Activated T-helper 2 cell treated with anti-CD3 and anti-CD28 coated beads, Interferon-gamma antibody, Interleukin-2, Interleukin-4, amounts not matched to agents 10 μg/mL and 5 μg/mL and 100 μg/mL, durations not matched to agents 14 hours and 24 hours and 36 hours (primary cell): ENCODE results near the gene EYS. TPM values are rescaled to one million over a fixed set of nuclear protein-coding genes. Genes with fewer than 3 reads are reported as not detected.
"Not testable (repeated sequence)": the region's sequence is repeated elsewhere in the genome, so short reads cannot be mapped to it uniquely, and the experiment has no call there.

Experiments
- DNase-seq: peaks from one replicate; pipeline ENCODE4 v3.0.0; 2021; ENCODE audit warnings: low spot score
- H3K27ac Mint-ChIP-seq: one replicate; pipeline ENCODE4 v1.8.0; 2021; ENCODE audit warnings: mixed read lengths
- H3K27me3 Mint-ChIP-seq: one replicate; pipeline ENCODE4 v1.8.0; 2021; ENCODE audit warnings: low read depth, mixed read lengths
- H3K36me3 Mint-ChIP-seq: one replicate; pipeline ENCODE4 v1.8.0; 2021; ENCODE audit warnings: low read depth, mixed read lengths
- H3K4me1 Mint-ChIP-seq: one replicate; pipeline ENCODE4 v1.8.0; 2021; ENCODE audit warnings: low read depth, mixed read lengths
- H3K4me3 Mint-ChIP-seq: one replicate; pipeline ENCODE4 v1.8.0; 2021; ENCODE audit warnings: low read depth, mild to moderate bottlenecking, moderate library complexity, mixed read lengths
- H3K9me3 Mint-ChIP-seq: one replicate; pipeline ENCODE4 v1.8.0; 2021; ENCODE audit warnings: mixed read lengths
- intact Hi-C: fragments of 100-400 bp; cut with micrococcal nuclease; formaldehyde crosslinking; loops from one replicate; pipeline ENCODE4 v1.15.1; 2023
- total RNA-seq: library from RNA; stranded (reverse); gene quantifications from 2 replicates; pipeline ENCODE4 v1.2.3, GENCODE V29; 2022

The EYS gene
- total RNA-seq, 1 donor from 2014 or later: not detected

GRCh38 chr6:63814459-63814858 lies 1892.6 kb downstream of the EYS start:
- H3K9me3 Mint-ChIP-seq: no peaks in the 10 kb centered on the region
- H3K36me3 Mint-ChIP-seq: no peaks in the 10 kb centered on the region
- H3K27me3 Mint-ChIP-seq: no peaks in the 10 kb centered on the region
- DNase-seq: no peak
- H3K4me1 Mint-ChIP-seq: no peaks in the 10 kb centered on the region
- intact Hi-C loops: no loop called here
- H3K4me3 Mint-ChIP-seq: no peak overlapping the region
- no peak overlapping the region for H3K27ac Mint-ChIP-seq

DNA sequence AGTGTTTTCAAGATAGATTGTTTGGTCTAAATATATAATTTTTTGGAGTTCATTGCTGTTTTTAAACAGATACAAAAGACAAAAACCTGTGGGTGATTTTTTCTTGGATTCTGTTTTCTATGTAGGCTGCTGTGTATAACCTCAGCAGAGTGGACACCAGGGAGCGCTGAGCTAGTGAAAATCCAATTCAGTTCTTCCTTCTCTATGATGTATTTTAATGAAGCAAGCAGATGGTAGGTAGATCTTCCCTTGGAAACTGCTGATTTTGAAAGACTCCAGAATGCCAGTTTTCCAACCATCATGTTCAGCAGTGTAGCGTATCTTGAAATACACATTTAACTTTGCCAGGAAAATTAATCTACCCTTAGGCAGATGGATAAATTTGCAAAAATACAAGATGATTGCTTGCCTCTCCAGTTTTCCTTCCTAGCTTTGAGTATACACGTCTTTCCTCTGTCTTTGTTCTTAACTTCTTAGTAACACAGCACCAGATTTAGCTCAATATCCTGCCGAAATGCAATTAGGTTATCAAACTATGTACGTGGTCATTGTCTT lies 1893.4 kb downstream of the EYS start:
- Mint-ChIP-seq H3K36me3 (no peaks in the 10 kb centered on the region), H3K27me3 (no peaks in the 10 kb centered on the region), H3K9me3 (no peaks in the 10 kb centered on the region), H3K4me3 (no peak overlapping the region), H3K27ac (no peak overlapping the region), H3K4me1 (no peaks in the 10 kb centered on the region)
- no peak for DNase-seq
- intact Hi-C loops: no loop called here

DNA sequence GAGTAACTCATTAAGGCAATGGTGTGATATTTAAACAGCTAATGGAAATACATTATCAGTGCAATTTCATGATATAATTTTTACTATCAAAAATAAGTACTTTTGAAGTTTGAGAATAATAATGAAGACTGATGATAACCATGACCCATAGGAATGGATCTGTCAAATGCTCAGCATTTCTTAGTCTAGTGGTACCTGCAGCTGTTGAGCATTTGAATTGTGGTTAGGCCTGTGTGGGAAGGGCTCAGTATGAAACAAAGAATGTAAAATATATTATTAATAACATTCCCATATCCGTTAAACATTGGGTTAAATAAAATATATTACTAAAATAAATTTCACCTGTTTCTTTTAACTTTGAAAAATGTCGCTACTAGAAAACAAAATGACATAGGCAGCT lies 1898.5 kb downstream of the EYS start:
- H3K27ac Mint-ChIP-seq: no peak overlapping the region
- no peak overlapping the region for H3K4me3 Mint-ChIP-seq
- no peaks in the 10 kb centered on the region for H3K4me1 Mint-ChIP-seq
- no peaks in the 10 kb centered on the region for H3K36me3 Mint-ChIP-seq
- H3K27me3 Mint-ChIP-seq: no peaks in the 10 kb centered on the region
- H3K9me3 Mint-ChIP-seq: no peaks in the 10 kb centered on the region
- no peak for DNase-seq
- intact Hi-C loops: no loop called here

DNA sequence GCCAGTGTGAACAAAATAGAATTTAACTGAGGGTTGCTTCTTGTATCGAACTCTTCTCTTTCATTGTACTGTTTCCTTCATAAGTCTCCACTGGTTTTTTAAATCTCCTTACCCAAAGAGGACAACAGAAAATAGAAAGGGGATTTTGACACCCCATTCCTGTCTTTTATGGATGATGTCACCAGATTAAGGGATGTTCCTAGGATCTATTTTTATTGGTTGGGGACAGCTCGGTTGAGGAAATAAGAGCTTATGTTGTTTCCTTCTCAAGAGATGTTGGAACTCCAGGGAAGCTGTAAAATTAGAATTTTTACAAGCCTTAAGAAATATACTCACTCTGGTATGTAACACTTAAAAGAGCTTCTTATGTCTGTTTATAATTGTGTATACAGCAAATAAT lies 1900.0 kb downstream of the EYS start:
- intact Hi-C loops: no loop called here
- no peaks in the 10 kb centered on the region for H3K4me1 Mint-ChIP-seq

GRCh38 chr6:63806573-63806913 lies 1900.5 kb downstream of the EYS start:
- Mint-ChIP-seq H3K27me3 (no peaks in the 10 kb centered on the region), H3K9me3 (no peaks in the 10 kb centered on the region), H3K36me3 (no peaks in the 10 kb centered on the region), H3K27ac (no peak overlapping the region), H3K4me3 (no peak overlapping the region), H3K4me1 (no peaks in the 10 kb centered on the region)
- intact Hi-C loops: no loop called here
- no peak for DNase-seq

More for the DNA sequence above, 1900.0 kb downstream of the EYS start:
- no peak for DNase-seq
- H3K9me3 Mint-ChIP-seq: no peaks in the 10 kb centered on the region
- no peaks in the 10 kb centered on the region for H3K36me3 Mint-ChIP-seq
- no peak overlapping the region for H3K27ac Mint-ChIP-seq
- H3K4me3 Mint-ChIP-seq: no peak overlapping the region
- H3K27me3 Mint-ChIP-seq: no peaks in the 10 kb centered on the region

DNA sequence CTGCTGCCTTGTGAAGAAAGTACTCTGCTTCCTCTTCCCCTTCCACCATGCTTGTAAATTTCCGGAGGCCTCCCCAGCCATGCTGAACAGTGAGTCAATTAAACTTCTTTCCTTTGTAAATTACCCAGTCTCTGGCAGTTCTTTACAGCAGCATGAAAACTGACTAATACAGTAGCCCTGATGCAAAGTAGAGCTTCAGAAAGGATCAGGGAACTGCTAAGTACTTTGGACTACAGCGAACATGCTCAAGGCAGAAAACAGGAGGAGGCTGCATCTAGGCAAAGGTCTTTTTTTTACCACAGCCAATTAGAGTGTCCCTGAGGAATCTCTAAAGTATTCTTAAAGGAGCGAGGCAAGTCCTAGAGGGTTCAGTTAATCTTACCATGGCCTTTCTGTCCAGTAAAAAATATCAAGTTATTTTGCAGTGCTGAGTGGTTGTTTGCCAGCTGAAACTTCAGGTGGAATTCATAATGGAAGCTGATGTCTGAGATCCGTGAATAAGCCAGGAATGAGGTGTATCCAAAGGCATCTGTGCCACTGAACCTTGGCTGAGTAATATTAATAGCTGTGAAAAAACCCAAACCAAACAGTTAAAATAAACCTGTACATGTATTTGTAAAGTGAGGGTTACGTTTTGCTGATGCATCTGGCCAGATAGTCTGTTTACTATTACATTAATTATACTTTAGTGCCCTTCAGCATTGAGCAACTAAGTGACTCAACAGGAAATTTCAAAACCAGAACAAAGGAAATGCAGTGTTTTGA lies 1901.0 kb downstream of the EYS start:
- intact Hi-C loops: no loop called here
- no peak overlapping the region for H3K27ac Mint-ChIP-seq
- H3K4me3 Mint-ChIP-seq: no peak overlapping the region
- H3K27me3 Mint-ChIP-seq: peaks cover under 1% of the 10 kb centered on the region
- H3K36me3 Mint-ChIP-seq: no peaks in the 10 kb centered on the region
- H3K9me3 Mint-ChIP-seq: no peaks in the 10 kb centered on the region
- no peaks in the 10 kb centered on the region for H3K4me1 Mint-ChIP-seq
- DNase-seq: no peak

DNA sequence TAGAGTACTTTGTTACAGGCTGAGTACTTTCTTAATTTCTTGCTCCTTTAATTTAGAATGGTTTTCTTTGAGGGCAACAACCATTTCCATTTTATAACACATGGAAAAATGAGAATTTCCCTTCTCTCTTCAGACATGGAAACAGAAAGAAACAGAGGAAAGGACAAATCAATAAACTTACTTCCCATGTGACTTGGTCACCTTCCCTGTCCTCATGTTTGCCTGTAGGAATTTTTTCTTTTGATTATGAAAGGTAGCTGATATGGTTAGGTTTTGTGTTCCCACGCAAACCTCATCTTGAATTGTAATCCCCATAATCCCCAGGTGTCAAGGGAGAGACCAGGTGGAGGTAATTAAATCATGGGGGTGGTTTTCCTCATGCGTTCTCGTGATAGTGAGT lies 1901.7 kb downstream of the EYS start:
- Mint-ChIP-seq H3K4me1 (no peaks in the 10 kb centered on the region), H3K4me3 (no peak overlapping the region), H3K27ac (no peak overlapping the region), H3K27me3 (peaks cover 2% of the 10 kb centered on the region), H3K36me3 (no peaks in the 10 kb centered on the region), H3K9me3 (no peaks in the 10 kb centered on the region)
- intact Hi-C loops: no loop called here
- DNase-seq: no peak

GRCh38 chr6:63804381-63804956 lies 1902.6 kb downstream of the EYS start:
- H3K9me3 Mint-ChIP-seq: no peaks in the 10 kb centered on the region
- no peaks in the 10 kb centered on the region for H3K4me1 Mint-ChIP-seq
- H3K4me3 Mint-ChIP-seq: no peak overlapping the region
- intact Hi-C loops: no loop called here
- no peak overlapping the region for H3K27ac Mint-ChIP-seq
- peaks cover 2% of the 10 kb centered on the region for H3K27me3 Mint-ChIP-seq
- H3K36me3 Mint-ChIP-seq: no peaks in the 10 kb centered on the region
- no peak for DNase-seq

DNA sequence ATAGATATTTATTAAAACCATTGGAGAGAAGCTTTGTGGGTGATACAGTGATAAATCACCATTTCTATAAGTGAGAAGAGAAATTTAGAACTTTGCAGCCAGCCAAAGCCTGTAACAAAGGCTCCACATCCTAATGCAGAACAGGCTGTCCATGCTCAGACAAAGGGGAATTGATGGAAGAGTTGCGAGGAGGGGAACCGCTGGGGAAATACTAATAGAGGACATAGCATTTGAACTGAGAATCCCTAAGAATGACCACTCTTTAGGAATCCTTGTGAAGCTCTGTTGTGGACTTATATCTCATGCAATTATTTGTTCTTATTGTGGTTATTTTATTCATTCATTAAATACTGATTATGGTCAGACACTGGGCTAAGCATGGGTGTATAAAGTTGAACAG lies 1903.7 kb downstream of the EYS start:
- intact Hi-C loops: no loop called here
- Mint-ChIP-seq H3K4me1 (no peaks in the 10 kb centered on the region), H3K27me3 (peaks cover 2% of the 10 kb centered on the region)

DNA sequence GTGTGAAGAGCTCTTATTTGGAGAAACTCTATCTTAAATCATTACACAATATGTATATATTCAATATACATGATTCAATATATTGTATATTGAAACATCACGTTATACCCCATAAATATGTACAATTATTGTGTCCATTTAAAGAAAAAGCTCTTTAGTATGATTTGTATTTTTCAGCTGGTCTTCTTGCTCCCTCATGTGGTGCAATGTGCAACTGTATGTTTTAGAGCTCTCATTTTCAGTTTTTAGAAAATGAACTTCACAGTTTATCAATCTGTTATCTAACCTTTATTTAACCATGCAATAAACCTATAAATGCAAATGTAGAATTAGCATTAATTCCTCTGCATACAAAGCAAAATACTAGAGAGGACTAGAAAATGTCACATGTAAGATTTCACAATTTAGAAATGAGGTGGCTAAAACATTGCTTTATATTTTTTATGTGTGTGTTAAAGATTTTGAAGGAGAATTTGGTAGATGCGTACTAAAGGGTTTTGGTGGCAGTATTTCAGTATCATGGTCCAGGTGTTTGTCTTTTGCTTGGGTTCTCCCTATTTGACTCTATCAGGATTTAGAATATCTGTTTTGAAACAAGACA lies 1904.3 kb downstream of the EYS start:
- H3K4me3 Mint-ChIP-seq: no peak overlapping the region
- H3K4me1 Mint-ChIP-seq: no peaks in the 10 kb centered on the region
- H3K27ac Mint-ChIP-seq: no peak overlapping the region
- no peaks in the 10 kb centered on the region for H3K36me3 Mint-ChIP-seq
- peaks cover 2% of the 10 kb centered on the region for H3K27me3 Mint-ChIP-seq
- intact Hi-C loops: no loop called here
- H3K9me3 Mint-ChIP-seq: no peaks in the 10 kb centered on the region
- DNase-seq: no peak

More for the DNA sequence above, 1903.7 kb downstream of the EYS start:
- H3K36me3 Mint-ChIP-seq: no peaks in the 10 kb centered on the region
- H3K9me3 Mint-ChIP-seq: no peaks in the 10 kb centered on the region
- DNase-seq: no peak
- no peak overlapping the region for H3K27ac Mint-ChIP-seq
- H3K4me3 Mint-ChIP-seq: no peak overlapping the region

DNA sequence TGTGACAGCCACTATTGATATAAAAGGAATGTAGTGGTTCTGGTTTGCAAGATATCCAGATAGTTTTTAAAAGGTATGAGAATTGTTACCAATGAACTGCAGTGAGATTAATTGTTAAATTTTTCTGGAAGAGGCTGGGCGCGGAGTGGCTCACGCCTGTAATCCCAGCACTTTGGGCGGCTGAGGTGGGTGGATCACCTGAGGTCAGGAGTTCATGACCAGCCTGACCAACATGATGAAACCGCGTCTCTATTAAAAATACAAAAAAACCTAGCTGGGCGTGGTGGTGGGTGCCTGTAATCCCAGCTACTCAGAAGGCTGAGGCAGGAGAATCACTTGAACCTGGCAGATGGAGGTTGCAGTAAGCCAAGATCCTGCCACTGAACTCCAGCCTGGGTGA lies 1906.6 kb downstream of the EYS start:
- H3K27me3 Mint-ChIP-seq, H3K4me1 Mint-ChIP-seq, H3K36me3 Mint-ChIP-seq: not testable (repeated sequence)

DNA sequence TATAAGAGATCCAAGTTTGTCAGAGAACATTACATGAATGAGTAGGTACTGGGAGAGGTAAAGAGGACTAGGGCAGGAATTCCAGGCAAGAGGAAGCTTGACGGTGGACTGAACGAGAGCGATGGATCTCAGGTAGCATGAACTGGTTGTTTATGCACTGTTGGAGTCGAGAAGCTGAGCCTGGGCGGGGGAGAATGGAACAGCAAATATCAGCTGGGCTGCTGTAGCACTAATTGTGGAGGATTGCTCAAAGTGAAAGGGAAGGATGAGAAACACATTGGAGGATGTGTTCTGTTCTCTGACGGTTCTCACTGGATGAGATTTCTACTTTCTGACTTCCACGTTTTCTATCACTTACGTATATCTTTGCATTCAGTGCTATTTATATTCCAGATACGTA lies 1907.2 kb downstream of the EYS start:
- H3K4me1 Mint-ChIP-seq: no peaks in the 10 kb centered on the region
- no peak for DNase-seq
- H3K9me3 Mint-ChIP-seq: no peaks in the 10 kb centered on the region
- no peak overlapping the region for H3K27ac Mint-ChIP-seq
- H3K27me3 Mint-ChIP-seq: peaks cover 2% of the 10 kb centered on the region
- H3K4me3 Mint-ChIP-seq: no peak overlapping the region
- intact Hi-C loops: no loop called here
- no peaks in the 10 kb centered on the region for H3K36me3 Mint-ChIP-seq

More for the DNA sequence above, 1906.6 kb downstream of the EYS start:
- H3K9me3 Mint-ChIP-seq, DNase-seq, H3K4me3 Mint-ChIP-seq, intact Hi-C loops, H3K27ac Mint-ChIP-seq: not testable (repeated sequence)

DNA sequence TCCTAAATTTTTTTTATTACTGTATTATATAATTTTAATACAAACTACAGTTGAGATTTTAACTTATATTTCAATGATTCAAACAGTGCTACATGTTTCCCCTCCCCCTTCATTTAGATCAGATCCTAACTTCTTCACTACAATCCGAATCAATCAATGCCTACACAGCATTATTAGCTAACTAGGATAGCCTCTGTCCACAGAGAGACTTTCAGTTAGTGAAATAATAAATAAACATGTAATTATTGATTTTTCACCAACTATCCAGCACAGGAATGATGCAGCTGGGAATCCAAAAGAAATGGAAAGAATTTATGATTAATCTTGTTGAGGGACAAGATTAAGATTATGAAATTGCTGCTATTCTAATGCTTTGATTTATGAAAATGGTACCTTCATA lies 1907.7 kb downstream of the EYS start:
- intact Hi-C loops: no loop called here
- no peaks in the 10 kb centered on the region for H3K9me3 Mint-ChIP-seq
- H3K27ac Mint-ChIP-seq: no peak overlapping the region
- no peaks in the 10 kb centered on the region for H3K36me3 Mint-ChIP-seq
- H3K4me1 Mint-ChIP-seq: no peaks in the 10 kb centered on the region
- H3K27me3 Mint-ChIP-seq: peaks cover 2% of the 10 kb centered on the region
- DNase-seq: no peak
- H3K4me3 Mint-ChIP-seq: no peak overlapping the region
